GM12892 (cell line): ENCODE measurements around the gene METTL24.

Experiments
- POLR2A ChIP-seq: IDR thresholded peaks from 2 replicates; pipeline ENCODE4 v1.6.1; 2011; ENCODE audit warnings: low read depth, low read length, control low read depth
- POLR2AphosphoS5 ChIP-seq: IDR thresholded peaks from 2 replicates; pipeline ENCODE4 v1.6.1; 2011; ENCODE audit warnings: low read depth, low read length, control low read depth

- TF ChIP-seq POLR2A = no peak
- TF ChIP-seq POLR2AphosphoS5 = no peak
Observed at GRCh38 chr6:110369066-110369465, 10.9 kb upstream of the METTL24 start.
